Measurements from ENCODE around the gene KRT81. TPM values are rescaled to one million over a fixed set of nuclear protein-coding genes. Genes with fewer than 3 reads are reported as not detected.

The KRT81 gene
- total and polyA plus RNA-seq, 2 donors from 2014 or later, result not detected

DNA sequence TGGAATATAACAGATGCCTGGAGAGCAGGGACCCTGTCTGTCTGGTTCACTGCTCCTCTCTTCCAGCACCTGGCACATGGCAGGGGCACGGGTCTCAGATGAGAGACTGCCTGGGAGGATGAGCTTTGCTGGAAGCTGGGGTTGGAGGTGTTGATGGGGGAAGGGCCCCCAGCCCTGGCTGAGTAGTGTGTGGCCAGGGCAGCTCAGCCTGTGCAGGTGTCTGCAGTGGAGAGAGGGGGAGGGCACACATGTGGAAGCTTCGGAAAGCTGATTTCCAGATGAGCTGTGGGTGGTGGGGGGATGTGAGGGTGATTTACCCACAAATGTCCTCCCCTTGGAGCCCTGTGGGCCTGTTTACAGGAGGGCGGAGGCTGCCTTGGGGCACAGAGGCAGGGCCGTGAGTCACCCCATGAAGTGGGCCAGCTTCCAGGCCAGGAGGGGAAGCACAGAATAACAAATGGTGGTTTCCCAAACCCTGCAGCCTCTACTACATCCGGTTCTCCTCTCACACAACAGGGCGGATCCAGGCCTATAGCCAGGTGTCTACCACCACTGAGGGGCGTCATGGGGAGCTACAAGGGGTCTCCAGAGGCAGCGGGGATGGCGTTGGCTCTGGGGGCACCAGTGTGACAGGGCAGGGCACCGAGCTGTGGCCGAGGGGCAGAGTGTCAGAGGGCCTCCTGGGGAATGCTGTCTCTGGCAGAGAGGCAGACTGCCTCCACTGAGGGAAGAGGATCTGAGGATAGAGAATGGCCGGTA, 47.3 kb downstream of the KRT81 start:
- Histone ChIP-seq H3K36me3 (ENCODE audit: control insufficient read depth in 2 of 3, insufficient read depth in 3 of 3, low read length in 3 of 3) (no peaks in the 10 kb centered on the region), H3K9me3 (ENCODE audit: control insufficient read depth in 2 of 3, insufficient read depth in 1 of 3, low read length in 3 of 3) (no peaks in the 10 kb centered on the region), H3K9ac (ENCODE audit: low read length in 3 of 3) (peak overlapping the region in 1 of 3 donors; percentile 3), H3K4me3 (ENCODE audit: low read length in 3 of 3) (no peak overlapping the region), H3K4me1 (ENCODE audit: control insufficient read depth in 2 of 3, insufficient read depth in 2 of 3, low read depth in 1 of 3, low read length in 3 of 3) (peaks cover 0 to 34% (median 20%) of the 10 kb centered on the region in 3 donors), H3K27ac (ENCODE audit: low read depth in 2 of 2, low read length in 2 of 2) (peak overlapping the region; percentile 86 to 88), H3K27me3 (ENCODE audit: control insufficient read depth, insufficient read depth, low read length) (no peaks in the 10 kb centered on the region)
- no peak for FAIRE-seq
- TF ChIP-seq CTCF (IDR thresholded peaks at IDR 0.05; ENCODE audit: borderline replicate concordance, extremely low read depth, insufficient read depth), result no peak
- DNase-seq, result peak in 4 of 5 donors; percentile 85 to 96 (median 88)
- intact Hi-C loops (cut with DNase I), result no loop called here

GRCh38 chr12:52243259-52243855, 48.0 kb downstream of the KRT81 start:
- intact Hi-C loops (cut with DNase I), result no loop called here
- DNase-seq (peak in 4 of 5 donors; percentile 76 to 92 (median 86)), FAIRE-seq (no peak)
- TF ChIP-seq CTCF (IDR thresholded peaks at IDR 0.05; ENCODE audit: borderline replicate concordance, extremely low read depth, insufficient read depth), result no peak
- H3K4me1 ChIP-seq (ENCODE audit: control insufficient read depth in 2 of 3, insufficient read depth in 2 of 3, low read depth in 1 of 3, low read length in 3 of 3), result peaks cover 0 to 27% (median 21%) of the 10 kb centered on the region in 3 donors
- peak overlapping the region in 1 of 3 donors; percentile 3 for H3K9ac ChIP-seq (ENCODE audit: low read length in 3 of 3)
- H3K4me3 ChIP-seq (ENCODE audit: low read length in 3 of 3), result no peak overlapping the region
- H3K27ac ChIP-seq (ENCODE audit: low read depth in 2 of 2, low read length in 2 of 2), result peak overlapping the region; percentile 86 to 88
- no peaks in the 10 kb centered on the region for H3K36me3 ChIP-seq (ENCODE audit: control insufficient read depth in 2 of 3, insufficient read depth in 3 of 3, low read length in 3 of 3)
- H3K27me3 ChIP-seq (ENCODE audit: control insufficient read depth, insufficient read depth, low read length), result no peaks in the 10 kb centered on the region
- H3K9me3 ChIP-seq (ENCODE audit: control insufficient read depth in 2 of 3, insufficient read depth in 1 of 3, low read length in 3 of 3), result no peaks in the 10 kb centered on the region

DNA sequence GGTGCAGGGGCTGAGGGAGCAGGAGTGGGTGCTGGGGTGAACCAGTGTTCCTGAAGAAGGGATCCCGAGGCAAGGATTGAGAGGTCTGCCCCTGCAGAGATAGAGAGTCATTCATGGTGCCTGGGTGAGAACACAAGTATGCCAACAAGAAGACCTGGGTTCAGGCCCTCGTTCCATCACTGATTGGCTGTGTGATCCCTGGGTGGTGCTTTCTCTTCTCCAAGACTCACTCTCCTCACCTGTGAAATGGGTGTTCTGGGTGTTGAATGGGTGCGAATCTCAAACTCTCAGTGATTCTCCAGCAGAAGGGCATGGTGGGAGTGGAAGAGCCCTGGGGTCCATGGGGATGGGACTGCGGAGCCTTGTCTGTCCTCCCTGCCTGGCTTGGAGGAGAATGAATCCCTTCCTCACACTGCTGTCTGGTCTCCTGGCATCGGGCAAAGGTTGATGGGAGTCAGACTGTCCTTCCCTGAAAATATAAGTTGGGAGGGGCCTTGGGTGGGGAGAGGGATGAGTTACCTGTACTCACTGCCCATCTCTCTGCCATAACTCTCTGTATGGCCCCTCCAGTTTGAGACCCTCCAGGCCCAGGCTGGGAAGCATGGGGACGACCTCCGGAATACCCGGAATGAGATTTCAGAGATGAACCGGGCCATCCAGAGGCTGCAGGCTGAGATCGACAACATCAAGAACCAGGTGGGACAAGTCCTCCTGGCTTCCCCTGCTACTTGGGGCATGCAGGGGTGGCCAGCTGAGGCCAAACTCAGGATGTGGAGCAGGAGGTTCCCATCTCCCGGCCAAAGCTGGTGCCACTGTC, 48.7 kb downstream of the KRT81 start:
- no peak for FAIRE-seq

More for the DNA sequence above, 48.7 kb downstream of the KRT81 start:
- Histone ChIP-seq H3K4me3 (ENCODE audit: low read length in 3 of 3) (no peak overlapping the region), H3K36me3 (ENCODE audit: control insufficient read depth in 2 of 3, insufficient read depth in 3 of 3, low read length in 3 of 3) (no peaks in the 10 kb centered on the region), H3K27ac (ENCODE audit: low read depth in 2 of 2, low read length in 2 of 2) (peak overlapping the region; percentile 79 to 86), H3K4me1 (ENCODE audit: control insufficient read depth in 2 of 3, insufficient read depth in 2 of 3, low read depth in 1 of 3, low read length in 3 of 3) (peaks cover 0 to 22% (median 22%) of the 10 kb centered on the region in 3 donors), H3K27me3 (ENCODE audit: control insufficient read depth, insufficient read depth, low read length) (no peaks in the 10 kb centered on the region), H3K9ac (ENCODE audit: low read length in 3 of 3) (no peak overlapping the region), H3K9me3 (ENCODE audit: control insufficient read depth in 2 of 3, insufficient read depth in 1 of 3, low read length in 3 of 3) (no peaks in the 10 kb centered on the region)
- no peak for TF ChIP-seq CTCF (IDR thresholded peaks at IDR 0.05; ENCODE audit: borderline replicate concordance, extremely low read depth, insufficient read depth)
- intact Hi-C loops (cut with DNase I), result no loop called here
- DNase-seq, result peak in 1 of 5 donors; percentile 43
